ENCODE data around the gene TDP1.
A peak's percentile ranks its signal among the peaks of the same experiment; 100 is the strongest.

Gene TDP1

DNA sequence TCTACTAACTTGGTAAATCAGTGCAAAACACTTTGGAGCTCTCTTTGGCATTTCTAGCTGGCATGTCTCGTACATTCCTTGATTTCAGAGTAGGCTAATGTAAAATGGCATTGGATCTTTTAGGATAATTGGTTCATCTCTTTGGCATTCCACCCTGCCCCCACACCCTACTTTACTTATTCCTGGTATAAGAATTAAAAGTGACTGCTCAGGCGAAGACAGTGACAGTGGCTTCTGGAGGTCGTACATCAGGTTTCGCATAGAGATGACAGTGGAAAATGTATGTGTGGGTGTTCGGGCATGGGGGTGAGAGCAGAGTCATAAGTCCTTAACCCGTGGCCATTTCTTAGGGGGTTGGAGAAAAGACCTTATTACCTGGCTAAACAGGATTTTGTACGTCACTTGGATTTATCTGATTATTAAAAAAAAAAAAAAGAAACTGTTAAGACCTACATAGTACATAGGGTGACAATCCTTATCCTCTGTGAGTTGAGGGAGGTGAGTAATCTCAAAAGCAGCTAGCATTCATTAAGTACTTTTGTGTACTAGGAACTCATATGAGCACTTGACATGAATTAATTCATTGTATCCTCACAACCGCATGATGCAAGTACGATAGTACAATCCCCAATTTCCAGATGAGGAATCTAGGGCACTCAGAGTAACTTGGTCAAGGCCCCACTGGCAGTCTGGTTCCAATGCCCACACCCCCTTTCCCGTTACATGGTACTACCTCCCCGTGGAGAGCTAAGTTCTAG is 83.7 kb downstream of the TDP1 start:
- H3K4me3 ChIP-seq (ENCODE audit: low read depth, low read length) = no peak overlapping the region
- DNase-seq (ENCODE audit: low read depth) = no peak

DNA sequence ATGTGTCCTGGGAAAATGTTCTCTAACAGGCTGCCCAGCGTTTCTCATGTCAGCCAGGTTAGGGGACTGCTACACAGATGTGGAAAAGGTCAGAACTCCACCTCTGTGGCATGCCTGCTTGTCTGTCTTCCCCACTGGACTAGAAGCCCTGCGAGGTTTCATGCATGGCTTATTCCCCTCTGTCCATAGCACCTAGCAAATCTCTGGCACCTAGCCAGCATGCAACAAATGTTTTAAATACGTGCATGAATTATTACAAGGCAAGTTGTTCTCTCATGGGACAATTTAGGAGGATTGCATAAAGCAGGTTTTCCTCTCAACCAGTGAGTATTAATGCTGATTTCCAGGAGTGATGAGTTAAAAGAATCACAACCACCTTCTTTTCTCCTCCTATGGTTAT is 84.7 kb downstream of the TDP1 start:
- no peak overlapping the region for H3K4me3 ChIP-seq (ENCODE audit: low read depth, low read length)
- no peak for DNase-seq (ENCODE audit: low read depth)

DNA sequence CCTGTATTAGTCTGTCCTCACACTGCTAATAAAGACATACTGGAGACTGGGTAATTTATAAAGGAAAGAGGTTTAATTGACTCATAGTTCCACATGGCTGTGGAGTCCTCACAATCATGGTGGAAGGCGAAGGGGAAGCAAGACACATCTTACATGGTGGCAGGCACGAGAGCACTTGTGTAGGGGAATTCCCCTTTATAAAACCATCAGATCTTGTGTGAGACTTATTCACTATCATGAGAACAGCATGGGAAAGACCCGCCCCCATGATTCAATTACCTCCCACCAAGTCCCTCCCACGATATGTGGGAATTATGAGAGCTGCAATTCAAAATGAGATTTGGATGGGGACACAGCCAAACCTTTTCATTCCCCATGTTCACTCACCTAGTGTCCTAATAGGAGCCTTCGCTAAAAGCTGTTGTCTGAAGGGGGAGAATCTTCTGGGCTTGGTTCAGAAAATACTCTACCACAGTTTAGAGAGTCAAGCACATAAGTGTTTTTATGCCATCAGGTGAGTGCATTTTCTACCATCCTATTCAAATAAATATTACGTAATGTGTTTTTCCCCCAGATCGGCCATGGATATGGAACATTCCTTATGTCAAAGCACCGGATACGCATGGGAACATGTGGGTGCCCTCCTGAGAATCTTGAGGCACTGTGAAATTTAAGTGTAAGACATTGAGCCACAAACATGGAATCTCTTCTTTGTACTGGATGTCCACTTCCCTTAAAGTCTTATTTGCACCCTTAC is 86.9 kb downstream of the TDP1 start:
- DNase-seq (ENCODE audit: low read depth) = no peak
- no peak overlapping the region for H3K4me3 ChIP-seq (ENCODE audit: low read depth, low read length)

DNA sequence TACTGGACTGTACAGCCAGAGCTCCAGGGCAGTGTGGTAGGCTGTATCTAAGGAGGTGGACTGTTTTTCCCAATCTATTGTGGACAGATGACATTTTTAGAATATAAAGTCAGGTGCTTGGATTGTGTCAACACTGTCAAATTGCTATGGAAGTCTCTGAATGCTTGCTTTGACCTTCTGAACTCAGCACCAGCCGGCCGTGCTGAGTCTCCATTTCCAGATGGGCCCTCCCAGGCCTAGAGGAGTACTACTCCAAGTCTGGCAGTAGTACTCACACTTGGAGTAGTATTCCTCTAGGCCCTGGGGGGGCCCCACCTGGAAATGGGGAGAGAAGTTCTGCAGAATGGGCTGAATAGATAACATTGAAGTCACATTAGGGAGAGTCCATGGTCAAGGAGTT is 89.9 kb downstream of the TDP1 start:
- no peak for DNase-seq (ENCODE audit: low read depth)
- H3K4me3 ChIP-seq (ENCODE audit: low read depth, low read length) = no peak overlapping the region

DNA sequence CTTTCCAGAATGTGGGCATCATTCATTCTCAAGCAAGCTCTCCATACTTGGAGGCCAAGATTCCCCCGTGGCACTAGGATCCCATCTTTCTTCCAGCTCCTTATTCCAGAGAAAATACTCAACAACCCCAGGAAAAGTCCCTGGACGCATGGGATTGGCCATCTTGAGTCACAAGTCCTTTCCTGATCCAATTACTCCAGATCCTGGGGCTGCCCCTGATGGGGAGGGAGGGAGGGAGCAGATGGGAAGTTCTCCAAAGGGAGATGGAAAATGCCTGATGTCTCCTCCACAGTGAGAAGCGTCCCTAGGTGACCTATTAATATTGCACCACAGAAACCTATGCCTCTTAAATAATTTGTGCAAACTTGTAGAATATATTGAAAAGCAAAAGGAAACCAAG is 93.7 kb downstream of the TDP1 start:
- no peak for DNase-seq (ENCODE audit: low read depth)

DNA sequence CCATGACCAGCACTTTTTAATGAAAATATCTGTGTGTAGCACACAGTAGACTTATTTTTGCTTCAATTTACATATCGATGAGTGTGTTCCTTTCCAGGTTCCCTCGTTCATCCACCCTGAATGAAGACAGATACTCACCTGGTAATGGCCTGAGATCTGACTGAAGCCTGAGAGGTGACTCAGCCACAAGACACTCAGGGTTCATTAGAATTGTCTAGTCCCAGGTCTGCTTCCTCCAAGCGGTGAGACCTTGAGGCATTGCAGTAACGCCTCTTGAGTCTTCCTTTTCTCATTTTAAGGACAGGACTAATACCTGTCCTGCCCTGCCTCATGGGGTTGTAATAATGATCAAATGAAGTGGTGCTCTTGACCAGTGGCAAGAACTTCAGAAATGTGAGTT is 94.5 kb downstream of the TDP1 start:
- H3K4me3 ChIP-seq (ENCODE audit: low read depth, low read length) = no peak overlapping the region
- DNase-seq (ENCODE audit: low read depth) = no peak

More for the DNA sequence above, 93.7 kb downstream of the TDP1 start:
- no peak overlapping the region for H3K4me3 ChIP-seq (ENCODE audit: low read depth, low read length)

DNA sequence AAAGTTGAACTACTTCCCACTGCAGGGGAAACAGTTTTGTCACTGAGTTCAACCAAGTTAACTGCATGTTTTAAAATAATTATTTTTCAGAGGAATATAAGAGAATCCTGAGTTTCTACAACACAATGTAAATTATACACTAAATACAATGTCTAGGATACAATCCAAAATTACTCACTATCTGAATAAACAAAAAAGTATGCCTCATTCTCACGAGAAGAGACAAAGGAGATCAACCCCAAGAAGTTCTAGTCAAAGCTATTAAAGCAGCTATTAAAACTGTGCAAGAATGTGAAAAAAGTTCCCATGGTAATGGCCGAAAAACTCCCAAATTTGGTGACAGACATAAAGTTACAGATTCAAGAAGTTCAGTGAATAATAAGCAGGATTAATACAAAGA is 97.3 kb downstream of the TDP1 start:
- no peak for DNase-seq (ENCODE audit: low read depth)
- no peak overlapping the region for H3K4me3 ChIP-seq (ENCODE audit: low read depth, low read length)

DNA sequence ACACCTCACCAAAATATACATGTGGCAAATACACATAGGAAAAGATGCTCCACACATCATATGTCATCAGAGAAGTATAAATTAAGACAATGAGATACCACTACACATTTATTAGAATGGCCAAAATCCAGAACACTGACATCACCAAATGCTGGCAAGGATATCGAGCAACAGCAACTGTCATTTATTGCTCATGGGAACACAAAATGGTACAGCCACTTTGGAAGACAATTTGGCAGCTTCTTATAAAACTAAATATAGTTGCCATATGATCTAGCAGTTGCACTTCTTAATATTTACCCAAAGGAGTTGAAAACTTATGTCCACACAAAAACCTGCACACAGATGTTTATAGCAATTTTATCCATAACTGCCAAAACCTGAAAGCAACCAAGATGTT is 99.1 kb downstream of the TDP1 start:
- no peak overlapping the region for H3K4me3 ChIP-seq (ENCODE audit: low read depth, low read length)

DNA sequence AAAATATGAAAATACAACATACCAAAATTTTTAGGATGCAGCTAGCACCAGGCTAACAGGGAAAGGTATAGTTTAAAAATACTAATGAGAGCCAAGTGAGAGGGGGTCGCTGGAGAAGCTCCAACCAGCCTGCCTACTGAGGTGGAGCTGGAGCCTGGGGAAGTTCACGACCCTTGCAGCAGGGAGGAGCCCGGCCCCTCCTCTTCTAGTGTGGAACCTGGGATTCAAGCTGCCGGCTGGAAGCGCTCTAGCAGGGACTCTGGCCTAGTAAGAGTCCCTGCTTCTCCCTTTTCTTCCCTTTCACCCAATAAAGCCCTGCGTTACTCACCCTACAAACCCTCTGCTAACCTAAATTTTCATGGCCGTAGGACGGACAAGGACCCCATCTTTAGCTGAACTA is 101.1 kb downstream of the TDP1 start:
- DNase-seq (ENCODE audit: low read depth) = no peak

More for the DNA sequence above, 99.1 kb downstream of the TDP1 start:
- DNase-seq (ENCODE audit: low read depth) = no peak

DNA sequence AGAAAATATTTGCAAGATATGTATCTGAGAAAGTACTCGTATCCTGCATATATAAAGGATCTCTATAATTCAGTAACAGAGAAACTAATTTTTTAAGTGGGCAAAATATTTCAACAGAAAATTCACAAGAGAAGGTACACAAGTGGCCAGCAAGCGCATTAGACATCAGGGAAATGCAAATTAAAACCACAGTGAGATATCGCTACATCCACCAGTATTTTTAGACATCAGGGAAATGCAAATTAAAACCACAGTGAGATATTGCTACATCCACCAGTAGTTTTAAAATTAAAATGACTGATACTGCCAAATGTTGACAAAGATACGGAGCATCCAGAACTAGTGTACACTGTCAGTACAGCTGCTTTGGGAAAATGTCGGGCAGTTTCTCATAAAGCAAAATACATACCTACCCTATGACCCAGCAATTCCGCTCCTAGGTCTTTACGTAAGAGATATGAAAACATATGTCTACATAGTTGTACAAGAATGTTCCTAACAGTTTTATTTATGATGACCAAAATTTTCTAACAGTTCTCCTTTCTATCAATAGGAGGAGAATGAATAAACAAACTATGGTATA is 103.2 kb downstream of the TDP1 start:
- H3K4me3 ChIP-seq (ENCODE audit: low read depth, low read length) = no peak overlapping the region
- DNase-seq (ENCODE audit: low read depth) = no peak

More for the DNA sequence above, 101.1 kb downstream of the TDP1 start:
- H3K4me3 ChIP-seq (ENCODE audit: low read depth, low read length) = no peak overlapping the region

DNA sequence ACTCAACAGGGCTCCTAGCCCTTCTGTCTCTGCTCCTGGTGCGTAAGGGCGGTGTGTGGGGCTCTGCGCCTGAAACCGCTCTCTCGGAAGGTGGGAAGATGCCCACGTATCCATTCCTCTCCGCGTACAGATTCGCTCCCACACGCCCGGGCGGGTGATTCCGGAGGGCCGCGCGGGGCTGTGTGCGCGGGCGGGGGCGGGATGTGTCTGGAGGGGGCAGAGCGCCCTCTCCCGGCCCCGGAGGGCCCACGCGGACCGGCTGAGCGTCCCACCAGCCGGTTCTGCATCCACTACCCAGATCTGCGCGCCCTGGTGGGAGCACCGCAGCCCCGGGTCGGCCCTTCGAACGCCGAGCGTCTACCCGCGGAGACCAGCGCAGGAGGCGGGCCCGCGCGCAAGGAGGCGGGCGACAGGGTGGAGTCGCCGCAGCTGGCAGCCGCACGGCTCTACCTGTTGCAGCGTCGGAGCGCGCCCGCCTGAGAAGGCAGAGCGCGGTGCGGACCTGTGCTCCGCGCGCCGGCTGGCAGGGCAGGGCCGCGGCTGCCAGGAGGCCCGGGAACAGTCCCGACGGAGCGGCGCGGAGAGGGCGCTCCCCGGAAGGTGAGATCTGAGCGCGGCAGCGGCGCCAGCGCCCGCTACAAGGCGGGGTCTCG is 104.7 kb downstream of the TDP1 start:
- peak overlapping the region; percentile 52 for H3K4me3 ChIP-seq (ENCODE audit: low read depth, low read length)
- no peak for DNase-seq (ENCODE audit: low read depth)

DNA sequence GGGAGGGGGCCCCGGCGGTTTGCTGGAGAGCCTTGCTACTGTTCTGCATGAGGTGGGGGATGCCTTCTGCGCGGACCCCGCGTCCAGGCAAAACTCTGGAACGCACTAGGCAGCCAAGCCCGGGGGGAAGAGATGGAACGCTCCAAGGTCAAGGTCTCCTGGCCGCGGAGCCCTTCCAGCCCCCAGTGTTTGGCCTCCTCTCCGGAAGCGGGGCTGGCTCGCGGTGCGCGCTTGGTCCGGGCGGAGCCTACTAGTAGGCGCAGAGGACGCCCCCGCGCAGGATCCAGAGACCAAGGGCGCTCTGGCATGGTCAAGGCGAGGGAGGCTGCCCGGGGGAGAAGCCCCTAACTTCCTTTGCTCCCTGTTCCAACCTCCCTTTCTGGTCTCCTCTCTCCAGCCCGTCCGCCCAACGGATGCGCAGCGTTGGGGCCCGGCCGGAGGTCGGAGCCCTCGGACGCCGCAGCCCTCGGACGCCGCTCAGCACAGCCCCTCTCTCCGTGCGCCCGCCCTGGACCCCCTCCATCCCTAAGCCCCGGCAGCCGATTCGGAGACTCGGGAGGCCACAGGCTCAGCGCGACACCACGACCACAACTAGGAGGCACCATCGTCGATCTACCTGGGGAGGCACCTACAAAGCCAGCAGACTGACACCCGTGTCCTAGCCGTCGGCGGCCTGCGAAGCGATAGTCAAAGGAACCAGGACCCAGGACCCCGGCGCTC is 105.4 kb downstream of the TDP1 start:
- no peak for DNase-seq (ENCODE audit: low read depth)
- H3K4me3 ChIP-seq (ENCODE audit: low read depth, low read length) = peak overlapping the region; percentile 52

DNA sequence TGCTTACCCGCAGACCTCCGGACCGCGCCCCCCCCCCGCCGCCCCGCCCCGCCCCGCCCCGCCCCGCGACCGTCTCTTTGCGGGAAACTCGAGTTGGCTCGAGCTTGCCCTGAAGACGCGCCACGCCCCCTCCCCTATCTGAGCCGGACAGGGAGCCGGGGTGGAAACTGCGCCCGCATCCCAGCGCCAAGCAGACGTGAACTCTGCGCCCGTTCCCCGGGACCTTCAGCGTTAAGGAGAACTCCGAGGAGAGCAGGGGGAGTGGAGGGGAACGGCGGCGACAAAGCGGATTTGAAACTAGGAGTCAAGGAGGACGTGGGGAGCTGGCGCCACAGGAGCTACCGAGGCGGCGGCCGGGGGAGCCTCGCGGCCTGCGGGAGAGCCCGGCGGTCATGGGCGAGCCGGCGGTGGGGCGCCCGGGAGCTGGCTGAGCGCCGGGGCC is 106.0 kb downstream of the TDP1 start, which contains the start of gene KCNK13:
TSS of gene KCNK13 (plus strand) at position 310 of the 442 bp plus-strand sequence. CDS start 212 bp downstream, outside the sequence.
- H3K4me3 ChIP-seq (ENCODE audit: low read depth, low read length) = peak within 1 kb of the TSS; percentile 52
- DNase-seq (ENCODE audit: low read depth) = no peak

DNA sequence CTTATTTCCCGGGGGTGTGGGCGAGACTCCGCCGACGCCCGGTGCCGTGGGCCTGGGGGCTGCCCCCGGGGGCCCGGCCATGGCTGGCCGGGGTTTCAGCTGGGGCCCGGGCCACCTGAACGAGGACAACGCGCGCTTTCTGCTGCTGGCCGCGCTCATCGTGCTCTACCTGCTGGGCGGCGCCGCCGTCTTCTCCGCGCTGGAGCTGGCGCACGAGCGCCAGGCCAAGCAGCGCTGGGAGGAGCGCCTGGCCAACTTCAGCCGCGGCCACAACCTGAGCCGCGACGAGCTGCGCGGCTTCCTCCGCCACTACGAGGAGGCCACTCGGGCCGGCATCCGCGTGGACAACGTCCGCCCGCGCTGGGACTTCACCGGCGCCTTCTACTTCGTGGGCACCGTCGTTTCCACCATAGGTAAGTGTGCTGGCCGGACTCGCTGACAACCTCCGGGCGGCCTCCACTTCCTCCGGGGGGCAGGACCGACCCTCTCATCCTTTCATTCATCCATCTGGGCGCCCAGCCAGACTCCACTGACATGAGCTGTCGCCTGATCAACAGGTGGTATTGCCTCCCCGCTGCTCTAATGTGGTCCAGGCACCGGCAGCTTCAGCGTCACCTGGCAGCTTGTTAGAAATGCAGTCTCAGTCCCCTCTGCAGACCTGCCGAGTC is 106.5 kb downstream of the TDP1 start:
- no peak for DNase-seq (ENCODE audit: low read depth)
- H3K4me3 ChIP-seq (ENCODE audit: low read depth, low read length) = peak overlapping the region; percentile 15

DNA sequence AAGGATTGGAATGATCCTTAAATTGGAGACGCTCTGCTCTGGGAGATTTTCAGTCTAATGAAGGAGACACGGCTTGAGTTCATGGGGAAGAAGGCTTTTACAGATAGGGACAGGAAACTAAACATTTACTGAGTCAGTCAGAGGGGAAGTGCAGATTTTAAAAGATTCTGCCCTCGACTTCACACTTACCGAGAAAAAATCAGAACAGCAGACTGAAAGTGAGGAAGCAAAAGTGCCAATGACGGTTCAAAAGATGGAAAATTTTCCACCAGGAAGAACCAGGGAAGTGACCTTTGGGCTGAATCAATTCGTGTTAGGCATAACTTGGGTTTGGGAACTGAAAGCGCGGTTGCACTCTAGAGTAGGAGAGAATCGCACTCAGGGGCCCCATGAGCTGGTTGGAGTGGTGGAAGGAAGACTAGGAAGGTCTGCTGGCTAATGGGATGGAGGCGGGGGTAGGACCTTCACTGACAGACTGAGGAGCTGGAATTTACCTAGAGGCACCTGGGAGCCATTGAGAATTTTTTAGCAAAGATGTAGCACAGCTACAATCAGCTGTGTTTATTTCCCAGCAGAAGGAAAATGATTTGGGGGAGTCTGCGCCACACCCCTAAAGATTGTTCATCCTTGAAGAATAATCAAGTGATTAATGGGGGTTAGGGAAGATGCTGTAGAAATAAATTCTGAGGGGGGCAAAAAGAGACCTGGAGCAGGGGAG is 107.3 kb downstream of the TDP1 start:
- DNase-seq (ENCODE audit: low read depth) = no peak
- H3K4me3 ChIP-seq (ENCODE audit: low read depth, low read length) = no peak overlapping the region

DNA sequence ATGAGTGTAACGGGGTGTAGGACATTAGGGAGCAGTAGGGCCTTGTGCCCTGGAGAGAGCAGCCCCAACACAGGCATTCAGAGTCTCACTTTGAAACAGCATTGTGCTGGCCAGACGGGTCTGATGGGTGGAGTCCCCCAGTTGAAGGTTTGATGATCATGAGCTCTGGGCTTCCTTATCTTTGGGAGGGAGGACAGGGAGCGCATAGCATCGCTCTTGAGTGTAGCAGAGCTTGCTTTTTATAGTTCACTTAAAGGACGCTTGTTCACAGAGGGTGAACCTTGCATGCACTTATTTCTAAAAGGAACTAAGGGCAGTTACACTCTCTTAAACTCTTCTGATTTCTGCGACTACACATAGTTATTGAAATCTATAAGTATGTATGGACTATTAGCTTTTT is 116.6 kb downstream of the TDP1 start:
- no peak for DNase-seq (ENCODE audit: low read depth)
- H3K4me3 ChIP-seq (ENCODE audit: low read depth, low read length) = no peak overlapping the region

DNA sequence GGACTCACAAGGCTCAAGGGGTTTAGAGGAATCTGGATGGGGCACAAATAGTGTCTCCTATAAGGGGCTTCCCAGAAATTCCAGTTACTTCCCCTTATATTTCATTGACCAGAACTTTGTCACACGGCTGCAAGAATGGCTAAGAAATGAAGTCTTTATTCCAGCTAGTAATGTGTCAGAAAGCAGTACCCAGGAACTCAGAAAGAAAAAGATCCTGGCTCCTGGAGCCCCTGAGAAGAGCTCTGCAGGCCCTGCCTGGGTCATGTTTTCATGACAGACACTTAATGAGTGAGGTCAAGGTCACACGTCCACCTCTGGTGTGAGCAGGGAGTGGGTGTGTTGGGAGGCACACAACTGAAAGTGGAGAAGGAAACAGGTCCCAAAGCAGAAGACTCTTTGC is 123.8 kb downstream of the TDP1 start:
- H3K4me3 ChIP-seq (ENCODE audit: low read depth, low read length) = no peak overlapping the region
- DNase-seq (ENCODE audit: low read depth) = no peak

DNA sequence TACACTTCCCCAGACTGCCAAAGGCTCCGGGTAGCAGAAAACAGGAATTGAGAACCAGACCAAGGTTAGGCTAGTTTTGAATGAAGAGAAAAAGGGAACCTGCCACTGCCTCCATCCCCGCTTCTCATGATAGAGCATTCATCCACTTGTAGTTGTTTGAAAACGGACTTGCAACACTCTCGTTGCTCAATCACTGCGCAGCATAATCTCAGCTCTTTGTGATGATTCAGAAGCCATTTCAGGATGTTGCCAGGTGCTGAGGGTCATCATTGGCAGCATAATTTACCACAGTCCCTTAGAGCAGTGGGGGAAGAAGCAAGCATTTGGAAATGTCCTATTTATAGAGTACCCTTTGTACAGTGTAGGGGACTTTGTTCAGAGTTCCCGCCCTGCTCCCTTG is 131.7 kb downstream of the TDP1 start:
- peak; percentile 47 for DNase-seq (ENCODE audit: low read depth)
- no peak overlapping the region for H3K4me3 ChIP-seq (ENCODE audit: low read depth, low read length)

Measured in skeletal muscle cell (primary cell).